Activated CD8-positive, alpha-beta T cell treated with anti-CD3 and anti-CD28 coated beads, Interleukin-2, amount 10 ng/mL, durations not matched to agents 7 days and 5 days (primary cell): ENCODE results near the gene TMEM132C. TPM values are rescaled to one million over a fixed set of nuclear protein-coding genes. Genes with fewer than 3 reads are reported as not detected.

ENCODE experiments used
- ATAC-seq: fragments of 150-1000 bp; cut with Tn5 transposase; one replicate; pipeline ENCODE4 v1.10.0; 2021; ENCODE audit warnings: moderate library complexity
- CTCF ChIA-PET: fragments of 350-600 bp; sonication (Branson Sonifier 250); formaldehyde crosslinking; loops from one replicate; lab custom pipeline; 2021; ENCODE audit warnings: antibody characterized with exemption; lab: Charles Lee
- POLR2A ChIA-PET: fragments of 350-600 bp; sonication (Branson Sonifier 250); formaldehyde crosslinking; loops from one replicate; lab custom pipeline; 2021; ENCODE audit warnings: antibody characterized with exemption; lab: Charles Lee
- DNase-seq: peaks from one replicate; pipeline ENCODE4 v3.0.0-alpha.2; 2020
- H3K27ac Mint-ChIP-seq: one replicate; pipeline ENCODE4 v1.8.0; 2021; ENCODE audit warnings: mild to moderate bottlenecking, mixed read lengths
- H3K27me3 Mint-ChIP-seq: one replicate; pipeline ENCODE4 v1.8.0; 2021; ENCODE audit warnings: low read depth, mixed read lengths
- H3K36me3 Mint-ChIP-seq: one replicate; pipeline ENCODE4 v1.8.0; 2021; ENCODE audit warnings: low read depth, mixed read lengths
- H3K4me1 Mint-ChIP-seq: one replicate; pipeline ENCODE4 v1.8.0; 2021; ENCODE audit warnings: low read depth, mixed read lengths
- H3K4me3 Mint-ChIP-seq: one replicate; pipeline ENCODE4 v1.8.0; 2021; ENCODE audit warnings: mild to moderate bottlenecking, mixed read lengths
- H3K9me3 Mint-ChIP-seq: one replicate; pipeline ENCODE4 v1.8.0; 2022; ENCODE audit warnings: mixed read lengths; ENCODE audit not compliant: insufficient read depth
- total RNA-seq, 2 experiments: library from RNA; stranded (reverse); gene quantifications; one replicate each; pipeline ENCODE4 v1.2.3, GENCODE V29; 2021

The TMEM132C gene
- total RNA-seq, 2 experiments from 2014 or later = not detected

GRCh38 chr12:128612150-128612850 is 345.3 kb downstream of the TMEM132C start:
- Mint-ChIP-seq H3K9me3 (no peaks in the 10 kb centered on the region), H3K36me3 (no peaks in the 10 kb centered on the region), H3K4me3 (no peak overlapping the region), H3K4me1 (no peaks in the 10 kb centered on the region), H3K27me3 (no peaks in the 10 kb centered on the region), H3K27ac (no peak overlapping the region)
- CTCF ChIA-PET = no interaction called here
- POLR2A ChIA-PET = no interaction called here
- DNase-seq (no peak), ATAC-seq (no peak)

- ChIA-PET POLR2A (no interaction called here), CTCF (no interaction called here)
- no peaks in the 10 kb centered on the region for H3K36me3 Mint-ChIP-seq
- no peak overlapping the region for H3K27ac Mint-ChIP-seq
- no peaks in the 10 kb centered on the region for H3K4me1 Mint-ChIP-seq
- no peaks in the 10 kb centered on the region for H3K9me3 Mint-ChIP-seq
- no peak overlapping the region for H3K4me3 Mint-ChIP-seq
- no peak for ATAC-seq
- no peaks in the 10 kb centered on the region for H3K27me3 Mint-ChIP-seq
- no peak for DNase-seq
These were observed 347.0 kb downstream of the TMEM132C start for GRCh38 chr12:128613837-128614590.

GRCh38 chr12:128617304-128617833 is 350.4 kb downstream of the TMEM132C start:
- H3K9me3 Mint-ChIP-seq = no peaks in the 10 kb centered on the region
- H3K4me1 Mint-ChIP-seq = no peaks in the 10 kb centered on the region
- CTCF ChIA-PET = no interaction called here
- H3K4me3 Mint-ChIP-seq = no peak overlapping the region
- POLR2A ChIA-PET = no interaction called here
- no peak overlapping the region for H3K27ac Mint-ChIP-seq
- no peaks in the 10 kb centered on the region for H3K36me3 Mint-ChIP-seq
- DNase-seq (no peak), ATAC-seq (no peak)
- H3K27me3 Mint-ChIP-seq = no peaks in the 10 kb centered on the region

- no peaks in the 10 kb centered on the region for H3K27me3 Mint-ChIP-seq
- no peaks in the 10 kb centered on the region for H3K4me1 Mint-ChIP-seq
- POLR2A ChIA-PET = no interaction called here
- CTCF ChIA-PET = no interaction called here
- H3K36me3 Mint-ChIP-seq = no peaks in the 10 kb centered on the region
- H3K4me3 Mint-ChIP-seq = no peak overlapping the region
- DNase-seq = no peak
- no peak overlapping the region for H3K27ac Mint-ChIP-seq
- no peak for ATAC-seq
- H3K9me3 Mint-ChIP-seq = no peaks in the 10 kb centered on the region
These were observed 352.3 kb downstream of the TMEM132C start for GRCh38 chr12:128619263-128619662.

- no peaks in the 10 kb centered on the region for H3K4me1 Mint-ChIP-seq
- POLR2A ChIA-PET = no interaction called here
- ATAC-seq (no peak), DNase-seq (no peak)
- no peak overlapping the region for H3K27ac Mint-ChIP-seq
- H3K36me3 Mint-ChIP-seq = no peaks in the 10 kb centered on the region
- CTCF ChIA-PET = no interaction called here
- no peaks in the 10 kb centered on the region for H3K9me3 Mint-ChIP-seq
- H3K27me3 Mint-ChIP-seq = no peaks in the 10 kb centered on the region
- H3K4me3 Mint-ChIP-seq = no peak overlapping the region
These were observed 354.3 kb downstream of the TMEM132C start for GRCh38 chr12:128621304-128621703.

GRCh38 chr12:128623748-128624147 is 356.8 kb downstream of the TMEM132C start:
- Mint-ChIP-seq H3K4me3 (no peak overlapping the region), H3K4me1 (no peaks in the 10 kb centered on the region), H3K27ac (no peak overlapping the region), H3K9me3 (no peaks in the 10 kb centered on the region), H3K27me3 (no peaks in the 10 kb centered on the region), H3K36me3 (no peaks in the 10 kb centered on the region)
- ChIA-PET CTCF (no interaction called here), POLR2A (no interaction called here)
- DNase-seq = no peak
- ATAC-seq = no peak

- Mint-ChIP-seq H3K9me3 (no peaks in the 10 kb centered on the region), H3K4me1 (no peaks in the 10 kb centered on the region), H3K36me3 (no peaks in the 10 kb centered on the region), H3K4me3 (no peak overlapping the region), H3K27ac (no peak overlapping the region), H3K27me3 (no peaks in the 10 kb centered on the region)
- DNase-seq (no peak), ATAC-seq (no peak)
- POLR2A ChIA-PET = no interaction called here
- CTCF ChIA-PET = no interaction called here
These were observed 359.9 kb downstream of the TMEM132C start for GRCh38 chr12:128626808-128627320.

- CTCF ChIA-PET = no interaction called here
These were observed 360.7 kb downstream of the TMEM132C start for GRCh38 chr12:128627659-128628058.

GRCh38 chr12:128629979-128630378 is 363.0 kb downstream of the TMEM132C start:
- ChIA-PET POLR2A (no interaction called here), CTCF (no interaction called here)
- Mint-ChIP-seq H3K9me3 (no peaks in the 10 kb centered on the region), H3K4me3 (no peak overlapping the region), H3K27ac (no peak overlapping the region), H3K36me3 (no peaks in the 10 kb centered on the region), H3K4me1 (no peaks in the 10 kb centered on the region), H3K27me3 (no peaks in the 10 kb centered on the region)
- DNase-seq = no peak
- no peak for ATAC-seq

More at GRCh38 chr12:128627659-128628058, 360.7 kb downstream of the TMEM132C start:
- Mint-ChIP-seq H3K9me3 (no peaks in the 10 kb centered on the region), H3K4me1 (no peaks in the 10 kb centered on the region), H3K4me3 (no peak overlapping the region), H3K27me3 (no peaks in the 10 kb centered on the region), H3K36me3 (no peaks in the 10 kb centered on the region), H3K27ac (no peak overlapping the region)
- ATAC-seq = no peak
- no peak for DNase-seq
- POLR2A ChIA-PET = no interaction called here

GRCh38 chr12:128637642-128638606 is 371.0 kb downstream of the TMEM132C start:
- no peaks in the 10 kb centered on the region for H3K27me3 Mint-ChIP-seq
- DNase-seq (no peak), ATAC-seq (no peak)
- no peak overlapping the region for H3K27ac Mint-ChIP-seq
- POLR2A ChIA-PET = no interaction called here
- CTCF ChIA-PET = no interaction called here
- no peaks in the 10 kb centered on the region for H3K9me3 Mint-ChIP-seq
- H3K4me3 Mint-ChIP-seq = no peak overlapping the region
- H3K36me3 Mint-ChIP-seq = no peaks in the 10 kb centered on the region
- no peaks in the 10 kb centered on the region for H3K4me1 Mint-ChIP-seq

- ChIA-PET POLR2A (no interaction called here), CTCF (no interaction called here)
- Mint-ChIP-seq H3K27me3 (no peaks in the 10 kb centered on the region), H3K4me1 (no peaks in the 10 kb centered on the region), H3K4me3 (no peak overlapping the region), H3K27ac (no peak overlapping the region), H3K36me3 (no peaks in the 10 kb centered on the region), H3K9me3 (no peaks in the 10 kb centered on the region)
- ATAC-seq (no peak), DNase-seq (no peak)
These were observed 372.1 kb downstream of the TMEM132C start for GRCh38 chr12:128639089-128639488.
